GM18498 (cell line): ENCODE measurements around the gene HACD2.
"Not testable (repeated sequence)": the region's sequence is repeated elsewhere in the genome, so short reads cannot be mapped to it uniquely, and the experiment has no call there.

ENCODE experiments used
- ATAC-seq: cut with Tn5 transposase; IDR thresholded peaks from one replicate; pipeline ENCODE4 v1.9.1; 2021; ENCODE audit warnings: mild to moderate bottlenecking, moderate library complexity; ENCODE audit not compliant: unreplicated experiment

HACD2 gene

DNA sequence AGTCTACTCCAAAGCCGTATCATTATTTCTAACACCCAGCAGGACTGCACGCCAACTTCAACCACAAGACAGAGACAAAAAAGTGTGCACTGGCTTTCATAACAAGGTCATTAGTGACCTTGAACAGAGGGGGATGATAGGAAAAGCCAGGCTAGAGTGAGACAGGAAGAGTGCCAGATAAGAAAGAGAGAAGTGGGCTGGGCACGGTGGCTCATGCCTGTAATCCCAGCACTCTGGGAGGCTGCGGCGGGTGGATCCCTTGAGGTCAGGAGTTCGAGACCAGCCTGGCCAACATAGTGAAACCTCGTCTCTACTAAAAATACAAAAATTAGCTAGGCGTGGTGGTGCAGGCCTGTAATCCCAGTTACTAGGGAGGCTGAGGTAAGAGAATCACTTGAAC, 97.8 kb downstream of the HACD2 start:
- not testable (repeated sequence) for ATAC-seq

GRCh38 chr3:123486460-123486859, 98.4 kb downstream of the HACD2 start:
- no peak for ATAC-seq

DNA sequence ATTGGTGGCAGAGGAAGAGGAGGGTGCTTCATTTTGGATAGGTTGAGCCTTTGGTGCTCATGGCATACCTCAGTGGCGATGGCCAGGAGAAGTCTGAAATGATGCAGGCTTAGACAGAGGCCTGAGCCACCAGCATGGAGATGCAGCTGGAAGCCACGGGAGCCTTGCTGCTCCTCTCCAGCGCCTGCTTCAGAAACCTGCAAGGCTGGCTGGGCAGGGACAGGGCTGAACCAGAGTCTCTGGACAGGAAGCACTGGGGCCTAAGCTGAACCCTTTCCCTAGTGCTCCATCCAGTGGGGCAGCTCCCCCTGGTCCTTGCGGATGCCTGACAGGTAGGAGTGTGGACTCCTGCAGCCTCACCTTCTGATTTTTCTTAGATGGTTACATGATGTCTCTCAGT, 99.3 kb downstream of the HACD2 start:
- no peak for ATAC-seq

DNA sequence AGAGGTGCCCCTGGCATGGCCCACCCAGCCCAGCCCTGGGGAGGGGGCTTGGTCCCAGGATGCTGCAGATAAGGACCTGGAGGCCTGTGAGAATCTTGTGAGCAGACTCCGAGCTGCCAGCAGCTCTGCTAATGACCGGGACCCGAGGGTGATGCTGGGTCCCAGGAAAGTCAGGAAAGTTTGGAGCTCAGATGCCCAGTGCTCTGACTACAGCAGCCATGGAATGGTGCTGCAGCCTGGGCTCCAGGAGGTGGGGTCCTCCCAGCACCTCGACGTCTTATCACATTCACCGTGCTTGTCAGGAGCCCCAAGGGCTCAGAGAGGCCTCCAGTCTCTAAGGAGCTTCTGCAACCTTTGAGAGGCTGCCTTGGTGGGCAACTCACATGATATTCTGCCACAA, 101.7 kb downstream of the HACD2 start:
- no peak for ATAC-seq

GRCh38 chr3:123481722-123482457, 103.0 kb downstream of the HACD2 start:
- ATAC-seq: no peak

GRCh38 chr3:123481071-123481470, 103.8 kb downstream of the HACD2 start:
- ATAC-seq: no peak

DNA sequence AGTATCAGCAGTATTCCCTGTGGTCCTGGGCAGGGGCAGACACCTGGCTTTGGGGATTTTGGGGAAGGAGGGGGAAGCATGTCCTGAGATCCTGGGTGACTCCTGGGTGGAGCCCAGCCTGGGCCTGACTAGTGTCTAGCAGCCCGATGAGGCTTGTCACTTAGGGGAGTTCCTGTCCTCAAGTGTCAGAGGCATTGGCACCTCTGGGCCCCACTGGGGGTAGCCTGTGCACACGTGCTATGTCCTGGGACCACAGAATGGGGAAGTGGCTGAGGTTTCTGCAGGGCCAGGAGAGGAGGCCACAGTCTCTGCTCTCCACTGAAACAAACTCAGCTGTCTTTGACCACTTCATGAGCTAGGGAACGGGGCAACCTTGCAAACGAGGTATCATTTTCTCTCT, 104.4 kb downstream of the HACD2 start:
- ATAC-seq: no peak

DNA sequence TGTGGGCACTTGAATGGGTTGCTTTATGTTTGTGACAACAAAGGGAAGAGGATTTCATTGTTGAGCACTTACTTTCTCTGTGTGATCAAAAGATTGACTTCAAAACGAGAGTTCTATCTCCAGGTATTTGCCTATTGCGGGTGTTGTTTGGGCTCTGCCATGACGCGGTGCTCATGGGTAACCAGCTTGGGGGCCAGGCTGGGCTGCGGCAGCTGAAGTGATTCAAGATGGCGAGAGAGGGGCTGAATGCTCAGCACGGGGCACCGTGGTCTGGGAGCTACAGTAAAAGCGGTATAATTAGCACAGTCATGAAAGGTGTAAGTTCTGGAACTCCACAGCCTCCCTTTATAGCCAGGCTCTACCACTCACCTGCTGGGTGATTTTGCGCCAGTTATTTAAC, 105.0 kb downstream of the HACD2 start:
- ATAC-seq: no peak

- no peak for ATAC-seq
Observed at GRCh38 chr3:123478314-123478713, 106.5 kb downstream of the HACD2 start.

- no peak for ATAC-seq
Observed at GRCh38 chr3:123476967-123477750, 107.7 kb downstream of the HACD2 start.

GRCh38 chr3:123475786-123476185, 109.1 kb downstream of the HACD2 start:
- no peak for ATAC-seq

DNA sequence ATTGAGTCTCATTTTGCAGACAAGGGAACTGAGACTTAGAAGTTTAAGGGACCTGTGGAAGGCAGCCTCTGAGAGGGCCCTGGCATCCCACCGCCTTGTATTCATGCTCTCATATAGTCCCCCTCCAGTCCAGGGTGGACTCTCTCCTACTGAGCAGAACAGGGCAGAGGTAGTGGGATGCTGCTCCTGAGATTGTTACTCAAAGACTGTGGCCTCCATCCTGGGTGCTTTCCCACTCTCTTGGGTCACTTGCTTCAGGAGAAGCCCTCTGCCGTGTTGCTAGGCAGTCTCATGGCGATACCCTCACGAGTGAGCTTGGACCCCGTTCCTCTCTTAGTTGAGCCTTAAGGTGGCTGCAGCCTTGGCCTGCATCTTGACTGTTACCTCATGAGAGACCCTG, 113.7 kb downstream of the HACD2 start:
- ATAC-seq: no peak

DNA sequence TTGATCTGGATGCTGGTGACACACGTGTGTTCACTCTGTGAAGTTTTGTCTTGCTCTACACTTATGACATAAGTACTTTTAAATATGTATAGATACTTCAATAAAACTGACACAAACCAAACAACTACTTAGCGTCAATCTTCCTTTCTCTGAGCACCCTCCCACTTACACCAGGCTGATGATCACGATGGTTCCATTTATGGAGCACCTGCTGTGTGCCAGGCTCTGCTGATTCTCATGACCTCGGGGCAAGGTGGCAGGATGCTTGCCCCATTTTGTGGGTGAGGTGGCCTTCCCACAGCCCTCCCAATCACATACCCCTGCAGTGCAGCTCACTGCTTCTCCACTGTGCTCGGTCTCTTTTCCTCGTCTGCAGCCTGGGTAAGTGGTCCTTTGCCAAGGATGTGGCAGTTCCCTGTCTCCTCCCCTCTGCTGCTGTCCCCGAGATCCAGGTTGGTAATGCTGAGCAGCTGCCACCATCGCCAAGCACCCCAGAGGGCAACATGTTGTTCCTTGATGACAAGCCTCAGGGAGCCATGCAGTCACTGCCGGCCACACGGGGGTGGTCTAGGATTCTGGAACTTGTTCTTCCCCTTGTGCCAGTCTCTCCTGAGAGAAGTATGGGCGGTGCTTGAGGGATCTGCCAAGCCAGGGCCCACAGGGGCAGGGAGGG, 115.4 kb downstream of the HACD2 start:
- no peak for ATAC-seq

- ATAC-seq: no peak
Observed at GRCh38 chr3:123467046-123467445, 117.8 kb downstream of the HACD2 start.

GRCh38 chr3:123464211-123464610, 120.6 kb downstream of the HACD2 start:
- ATAC-seq: no peak

GRCh38 chr3:123459862-123460261, 125.0 kb downstream of the HACD2 start:
- no peak for ATAC-seq

DNA sequence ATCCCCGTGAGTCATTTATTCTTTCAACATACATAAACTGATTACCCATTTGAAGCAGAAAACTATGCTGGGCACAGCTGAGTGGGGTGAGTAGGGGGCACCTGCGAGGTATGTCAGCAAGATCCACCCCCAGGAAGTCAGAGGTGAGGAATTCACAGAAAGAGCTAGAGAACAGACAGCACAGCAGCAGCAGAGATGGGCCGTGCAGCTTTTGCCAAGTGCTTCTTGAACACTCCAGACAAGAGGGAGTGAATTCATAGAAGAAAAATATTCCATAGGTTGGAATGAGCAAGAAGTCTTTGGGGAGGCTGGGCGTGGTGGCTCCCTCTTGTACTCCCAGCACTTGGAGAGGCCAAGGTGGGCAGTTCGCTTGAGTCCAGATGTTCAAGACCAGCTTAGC, 126.6 kb downstream of the HACD2 start:
- ATAC-seq: no peak

DNA sequence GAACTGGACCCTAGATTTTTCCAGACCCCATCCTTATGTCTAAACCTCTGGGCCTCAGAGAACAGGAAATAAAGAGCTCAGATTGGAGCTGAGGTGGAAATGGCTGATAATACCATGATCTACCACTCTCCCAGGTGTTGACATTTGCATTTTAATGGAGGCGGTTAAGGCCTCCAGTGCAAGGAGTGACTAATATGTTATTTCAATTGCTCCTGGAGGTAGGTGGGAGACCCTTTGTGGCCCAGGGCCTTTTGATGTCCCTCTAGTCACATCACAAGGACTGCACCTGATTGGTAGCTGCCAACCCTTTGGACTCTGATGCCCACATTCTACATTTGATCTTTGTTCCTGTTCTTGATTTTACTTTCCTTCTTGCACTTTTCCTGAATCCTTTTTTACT, 127.0 kb downstream of the HACD2 start:
- ATAC-seq: no peak

DNA sequence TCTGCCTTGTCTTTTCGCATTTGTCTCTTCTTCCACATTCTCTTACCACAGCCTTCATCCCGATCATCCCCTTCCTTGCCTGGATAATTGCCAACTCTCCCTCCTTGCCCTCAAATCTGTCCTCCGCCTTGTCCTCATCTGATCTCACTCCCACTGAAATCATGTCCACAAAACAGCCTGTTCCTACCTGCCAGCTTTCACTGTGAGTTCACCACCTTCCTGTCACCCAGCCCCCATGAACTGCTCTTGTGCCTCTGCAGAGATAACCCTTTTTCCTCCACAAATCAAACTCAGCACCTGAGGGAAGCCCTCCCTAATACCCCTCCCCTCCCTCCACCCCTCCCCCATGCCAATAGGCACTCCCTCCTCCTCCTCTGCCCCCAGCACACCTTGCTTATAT, 131.2 kb downstream of the HACD2 start:
- no peak for ATAC-seq

DNA sequence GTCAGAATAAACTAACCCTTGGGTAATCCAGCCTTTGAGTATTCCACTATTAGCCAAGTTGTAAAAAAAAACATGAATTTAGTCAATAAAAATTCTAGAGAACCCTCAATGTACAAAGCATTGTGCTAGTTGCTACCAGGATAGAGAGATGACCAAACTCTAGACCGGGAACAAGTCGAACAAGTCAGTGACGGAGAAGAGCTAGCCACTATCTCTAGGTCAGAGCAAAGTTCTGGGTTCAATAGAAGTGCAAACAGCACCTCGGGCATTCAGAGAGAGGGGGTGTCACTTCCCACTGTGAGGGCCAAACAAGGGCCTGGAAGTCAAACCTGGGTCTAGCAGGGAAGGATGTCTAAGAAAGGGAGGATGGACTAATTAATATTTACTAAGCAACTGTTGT, 133.7 kb downstream of the HACD2 start:
- ATAC-seq: no peak

- ATAC-seq: no peak
Observed at GRCh38 chr3:123449997-123450604, 134.8 kb downstream of the HACD2 start.
